DMS153 treated with DMSO at 0.1 percent for 48 hours (cell line): ENCODE results near the gene ANKRD40CL.

ENCODE experiments used
- DNase-seq: peaks from one replicate; lab custom pipeline; 2025; ENCODE audit not compliant: unreplicated experiment; lab: John Stamatoyannopoulos, UW

ANKRD40CL gene

DNA sequence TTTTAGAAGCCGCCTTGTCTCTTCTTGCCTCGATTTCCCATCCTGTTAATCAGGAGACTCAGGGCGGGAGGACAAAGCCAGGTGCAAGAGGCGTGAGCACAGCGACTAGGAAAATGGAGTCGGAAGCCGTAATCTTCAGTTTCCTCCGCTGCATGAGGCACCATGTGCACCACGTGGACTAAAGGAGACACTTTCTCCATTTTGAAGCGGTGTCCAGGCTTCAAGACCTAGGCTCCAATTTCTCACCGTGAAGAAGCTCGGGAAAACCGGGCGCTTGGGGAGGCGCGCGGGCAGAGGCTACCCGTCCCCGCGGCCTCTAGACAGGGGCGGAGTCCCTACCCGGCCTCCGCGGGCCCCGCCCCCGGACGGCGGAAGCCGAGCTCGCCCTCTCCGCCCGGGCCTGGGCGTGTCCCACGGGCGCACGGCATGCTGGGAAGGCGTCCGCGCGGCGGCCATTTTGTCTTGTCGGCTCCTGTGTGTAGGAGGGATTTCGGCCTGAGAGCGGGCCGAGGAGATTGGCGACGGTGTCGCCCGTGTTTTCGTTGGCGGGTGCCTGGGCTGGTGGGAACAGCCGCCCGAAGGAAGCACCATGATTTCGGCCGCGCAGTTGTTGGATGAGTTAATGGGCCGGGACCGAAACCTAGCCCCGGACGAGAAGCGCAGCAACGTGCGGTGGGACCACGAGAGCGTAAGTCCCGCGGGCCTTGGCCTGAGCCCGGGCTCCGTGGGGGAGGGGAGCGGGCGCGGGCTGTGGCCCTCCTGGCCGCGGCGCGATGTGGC, 48.0 kb downstream of the ANKRD40CL start, which contains the start of gene LUC7L3:
TSS of gene LUC7L3 (plus strand) at position 460 of the 780 bp plus-strand sequence. CDS start at position 590, 130 bp downstream.
- peak; percentile 90 for DNase-seq

DNA sequence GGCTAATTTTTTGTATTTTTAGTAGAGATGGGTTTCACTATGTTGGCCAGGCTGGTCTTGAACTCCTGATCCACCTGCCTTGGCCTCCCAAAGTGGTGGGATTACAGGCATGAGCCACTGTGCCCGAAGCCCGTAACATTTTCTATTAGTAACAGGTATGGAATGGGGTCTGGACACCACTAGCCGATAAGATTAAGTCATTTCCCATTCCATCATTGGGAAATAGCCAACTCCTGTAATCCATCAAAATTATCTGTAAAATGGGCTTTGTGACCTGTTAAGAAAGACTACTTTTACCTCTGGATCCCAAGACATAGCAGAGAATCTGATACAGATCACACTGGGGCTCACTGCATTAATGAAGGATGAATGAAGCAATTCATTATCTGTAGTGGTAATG, 51.8 kb downstream of the ANKRD40CL start:
- DNase-seq: no peak

DNA sequence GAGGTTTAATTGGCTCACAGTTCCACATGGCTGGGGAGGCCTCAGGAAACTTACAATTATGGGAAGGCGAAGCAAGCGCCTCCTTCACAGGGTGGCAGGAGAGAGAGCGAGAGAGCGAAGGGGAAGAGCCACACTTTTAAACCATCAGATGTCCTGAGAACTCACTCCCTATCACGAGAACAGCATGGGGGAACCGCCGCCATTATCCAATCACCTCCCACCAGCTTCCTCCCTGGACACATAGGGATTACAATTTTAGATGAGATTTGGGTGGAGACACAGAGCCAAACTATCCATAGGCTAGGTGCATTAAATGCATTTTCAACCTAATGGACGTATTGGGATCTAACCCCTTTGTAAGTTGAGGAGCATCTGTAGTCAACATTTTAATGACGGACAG, 54.7 kb downstream of the ANKRD40CL start:
- DNase-seq: no peak
